ENCODE measurements around the gene C12orf76. TPM values are rescaled to one million over a fixed set of nuclear protein-coding genes. Genes with fewer than 3 reads are reported as not detected.

The C12orf76 gene
- total and polyA plus RNA-seq, 10 of the 15 experiments (the other 5 are each of a cell fraction or from before 2014, with no cell fraction given): 3.6 to 20.4 (median 10.7) TPM

GRCh38 chr12:110029290-110029815 is 19.0 kb downstream of the C12orf76 start:
- no peaks in the 10 kb centered on the region for H3K9me3 ChIP-seq (replicated peaks; ENCODE audit: control insufficient read depth, insufficient read depth, low read length)
- intact Hi-C loops (cut with micrococcal nuclease; ENCODE audit: unreplicated experiment) (no loop called here), in situ Hi-C loops (cut with MboI) (no loop called here)
- no peaks in the 10 kb centered on the region for H4K20me1 ChIP-seq (ENCODE audit: control insufficient read depth, insufficient read depth)
- H2AFZ ChIP-seq (ENCODE audit: control insufficient read depth, low read depth, low read length): no peak overlapping the region
- TF ChIP-seq KDM1A (IDR thresholded peaks at IDR 0.05; ENCODE audit: borderline replicate concordance) (no peak), HCFC1 (IDR thresholded peaks at IDR 0.05; ENCODE audit: low read length) (no peak), SMAD5 (IDR thresholded peaks at IDR 0.05; ENCODE audit: low read depth) (no peak), ZBTB33 (IDR thresholded peaks at IDR 0.05) (no peak), RELA (IDR thresholded peaks at IDR 0.05; ENCODE audit: borderline replicate concordance, partially characterized antibody) (no peak), RAD51 (IDR thresholded peaks at IDR 0.05) (no peak), CBX5 (IDR thresholded peaks at IDR 0.05; ENCODE audit: low read depth) (no peak), TCF12 (IDR thresholded peaks at IDR 0.05; ENCODE audit: low read depth, low read length) (no peak), CREM (IDR thresholded peaks at IDR 0.05; ENCODE audit: low read depth) (no peak), JUNB (IDR thresholded peaks at IDR 0.05) (no peak), ETV6 (conservative IDR thresholded peaks at IDR 0.05 in 1 of 2, IDR thresholded peaks at IDR 0.05 in 1 of 2; ENCODE audit: borderline replicate concordance in 1 of 2, low read depth in 1 of 2) (no peak), SMAD1 (IDR thresholded peaks at IDR 0.05; ENCODE audit: low read depth, partially characterized antibody) (no peak), POLR2AphosphoS2 (IDR thresholded peaks at IDR 0.05; ENCODE audit: low read depth, low read length) (no peak), EP300 (IDR thresholded peaks at IDR 0.05; ENCODE audit: borderline replicate concordance in 1 of 2, control insufficient read depth in 1 of 2, low read depth in 2 of 2, low read length in 2 of 2) (no peak), NFIC (IDR thresholded peaks at IDR 0.05; ENCODE audit: low read depth, low read length) (no peak), IKZF2 (IDR thresholded peaks at IDR 0.05) (no peak), HSF1 (IDR thresholded peaks at IDR 0.05; ENCODE audit: low read depth, low read length) (no peak), PAX8 (IDR thresholded peaks at IDR 0.05) (no peak), IKZF1 (conservative IDR thresholded peaks at IDR 0.05) (no peak)
- H3K4me2 ChIP-seq (ENCODE audit: control insufficient read depth, insufficient read depth): no peak overlapping the region
- BruUV-seq (replicated peaks): no TSS peak
- no peak overlapping the region for H3K4me3 ChIP-seq
- ChIA-PET POLR2A (no interaction called here), CTCF (no interaction called here), RAD21 (ENCODE audit: unreplicated experiment) (no interaction called here), SMC1A (ENCODE audit: uncharacterized antibody, unreplicated experiment) (interaction anchor here (1.2 kb wide), 1 partner anchor 12 kb away, joined by 3 read pairs; no protein-coding TSS in a partner anchor)
- 97% methylated on average over 2 of the region's 2 CpGs for WGBS (ENCODE audit: insufficient coverage, insufficient replicate concordance, low lambda C conversion rate, missing lambda C conversion rate)
- H3K79me2 ChIP-seq (ENCODE audit: control insufficient read depth, insufficient read depth, low read length): no peaks in the 10 kb centered on the region
- H3K36me3 ChIP-seq (ENCODE audit: control insufficient read depth in 2 of 2, insufficient read depth in 2 of 2, low read length in 1 of 2): peaks cover 7 to 33% of the 10 kb centered on the region in 2 experiments
- no peak overlapping the region for H3K9ac ChIP-seq (ENCODE audit: control insufficient read depth, insufficient read depth, low read length)
- H3K27ac ChIP-seq (ENCODE audit: control insufficient read depth, insufficient read depth): no peak overlapping the region
- no peaks in the 10 kb centered on the region for H3K27me3 ChIP-seq (replicated peaks in 1 of 2; ENCODE audit: control insufficient read depth in 2 of 2, insufficient read depth in 2 of 2, low read length in 1 of 2)
- FAIRE-seq (no peak), ATAC-seq (no peak), DNase-seq (ENCODE audit: low read depth, low spot score) (no peak)
- no peaks in the 10 kb centered on the region for H3K4me1 ChIP-seq (ENCODE audit: control insufficient read depth, insufficient read depth, low read length)

All from GM12878 (cell line).